NOMO-1 treated with dmso at 0.1 percent for 144 hours (cell line): ENCODE measurements around the gene NUTF2.
A peak's percentile ranks its signal among the peaks of the same experiment; 100 is the strongest.
"Not testable (repeated sequence)": the region's sequence is repeated elsewhere in the genome, so short reads cannot be mapped to it uniquely, and the experiment has no call there.

Source experiments
- DNase-seq: peaks from one replicate; lab custom pipeline; 2025; ENCODE audit not compliant: unreplicated experiment; lab: John Stamatoyannopoulos, UW

Gene NUTF2

DNA sequence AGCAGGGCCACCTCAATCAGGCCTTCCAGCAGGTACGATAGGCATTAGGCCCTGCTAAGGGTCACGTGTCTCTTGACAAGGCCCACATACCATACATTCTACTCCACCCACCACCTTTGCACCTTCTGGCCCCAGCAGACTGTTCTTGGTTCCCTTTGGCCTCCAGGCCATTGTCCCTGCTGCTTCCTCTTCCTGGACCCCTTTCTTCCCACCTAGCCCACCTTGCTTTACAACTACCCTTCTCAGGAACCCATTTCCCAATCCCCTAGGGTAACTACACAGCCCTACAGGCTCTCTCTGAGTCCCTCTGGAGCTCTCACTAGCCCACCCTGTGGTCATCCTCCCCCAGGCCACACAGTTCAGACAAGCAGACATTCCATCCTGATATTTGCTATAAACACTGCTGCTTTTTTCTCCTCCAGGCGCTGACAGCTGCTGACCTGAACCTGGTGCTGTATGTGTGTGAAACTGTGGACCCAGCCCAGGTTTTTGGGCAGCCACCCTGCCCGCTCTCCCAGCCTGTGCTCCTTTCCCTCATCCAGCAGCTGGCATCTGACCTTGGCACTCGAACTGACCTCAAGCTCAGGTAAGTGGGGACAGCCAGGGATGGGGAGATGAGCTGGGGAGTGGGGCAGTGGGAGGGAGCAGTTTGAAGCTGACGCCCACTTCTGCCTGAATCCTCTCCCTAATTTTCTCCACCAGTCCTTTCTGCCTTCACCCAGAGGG lies 36.6 kb downstream of the NUTF2 start:
- DNase-seq, result no peak

DNA sequence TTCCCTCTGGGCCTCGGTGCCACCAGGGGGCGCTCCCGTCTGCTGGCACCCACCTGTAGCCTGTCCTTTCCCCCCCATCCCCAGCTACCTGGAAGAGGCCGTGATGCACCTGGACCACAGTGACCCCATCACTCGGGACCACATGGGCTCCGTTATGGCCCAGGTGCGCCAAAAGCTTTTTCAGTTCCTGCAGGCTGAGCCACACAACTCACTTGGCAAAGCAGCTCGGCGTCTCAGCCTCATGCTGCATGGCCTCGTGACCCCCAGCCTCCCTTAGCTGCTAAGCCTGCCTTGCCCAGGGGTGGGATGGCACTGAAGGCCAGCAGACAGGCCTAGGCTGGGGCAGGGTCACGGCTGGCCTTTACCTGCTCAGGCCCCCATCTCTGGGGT lies 37.1 kb downstream of the NUTF2 start:
- no peak for DNase-seq

DNA sequence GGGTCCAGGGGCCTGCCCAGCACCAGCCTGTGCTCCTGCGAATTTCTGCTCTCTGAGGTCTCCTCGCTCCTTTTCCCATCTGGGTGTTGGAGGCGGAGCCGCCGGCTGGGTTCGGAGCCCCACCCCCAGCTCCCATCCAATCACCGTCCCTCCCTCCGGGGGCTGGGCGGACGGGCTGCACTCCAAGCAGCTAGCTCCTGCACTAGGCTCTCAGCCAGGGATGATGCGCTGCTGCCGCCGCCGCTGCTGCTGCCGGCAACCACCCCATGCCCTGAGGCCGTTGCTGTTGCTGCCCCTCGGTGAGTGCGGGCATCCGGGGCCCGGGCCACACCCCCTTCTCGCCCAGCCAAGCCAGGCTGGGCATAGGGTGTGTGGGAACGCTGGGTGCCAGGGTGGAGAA lies 38.0 kb downstream of the NUTF2 start, which contains the start of gene NRN1L:
Gene NRN1L, plus strand, starts transcription at position 202 of the 400 bp plus-strand sequence. Its CDS starts 19 bp downstream, at position 221.
- DNase-seq, result no peak

DNA sequence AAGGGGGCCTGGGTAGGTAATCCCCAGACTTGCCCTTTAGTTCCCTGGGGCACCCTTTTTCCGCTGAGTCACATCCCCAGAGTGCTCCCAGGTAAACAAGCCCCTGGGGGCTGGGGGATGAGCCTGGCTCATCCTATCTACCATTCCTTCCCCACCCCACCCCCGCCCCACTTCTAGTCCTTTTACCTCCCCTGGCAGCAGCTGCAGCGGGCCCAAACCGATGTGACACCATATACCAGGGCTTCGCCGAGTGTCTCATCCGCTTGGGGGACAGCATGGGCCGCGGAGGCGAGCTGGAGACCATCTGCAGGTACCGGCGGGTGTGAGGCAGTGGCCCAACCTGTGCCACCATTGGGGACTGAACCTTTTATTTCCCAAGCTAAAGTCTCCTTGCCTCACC lies 38.8 kb downstream of the NUTF2 start:
- no peak for DNase-seq

DNA sequence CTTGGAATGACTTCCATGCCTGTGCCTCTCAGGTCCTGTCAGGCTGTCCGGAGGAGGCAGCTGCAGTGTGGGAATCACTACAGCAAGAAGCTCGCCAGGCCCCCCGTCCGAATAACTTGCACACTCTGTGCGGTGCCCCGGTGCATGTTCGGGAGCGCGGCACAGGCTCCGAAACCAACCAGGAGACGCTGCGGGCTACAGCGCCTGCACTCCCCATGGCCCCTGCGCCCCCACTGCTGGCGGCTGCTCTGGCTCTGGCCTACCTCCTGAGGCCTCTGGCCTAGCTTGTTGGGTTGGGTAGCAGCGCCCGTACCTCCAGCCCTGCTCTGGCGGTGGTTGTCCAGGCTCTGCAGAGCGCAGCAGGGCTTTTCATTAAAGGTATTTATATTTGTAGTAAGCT lies 39.2 kb downstream of the NUTF2 start:
- DNase-seq, result no peak

DNA sequence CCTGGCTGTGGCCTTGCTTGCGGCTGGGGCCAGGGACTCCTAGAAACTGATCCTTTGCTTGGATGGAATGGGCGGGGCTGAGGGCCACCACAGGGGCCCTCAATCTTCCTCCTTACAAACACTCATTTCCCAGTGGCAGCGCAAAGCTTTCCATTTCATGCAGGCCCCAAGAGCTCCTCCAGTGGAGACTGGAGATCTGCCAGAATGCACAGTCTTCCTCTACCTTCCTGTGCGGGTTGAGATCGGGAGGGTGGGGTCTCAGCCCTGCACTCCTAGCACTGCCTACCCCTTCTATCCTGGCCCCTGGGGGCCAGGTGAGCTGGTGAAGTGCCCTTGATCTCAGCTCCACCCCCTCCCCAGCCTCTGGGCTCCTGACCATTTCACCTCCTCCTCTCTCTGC lies 39.7 kb downstream of the NUTF2 start:
- no peak for DNase-seq

DNA sequence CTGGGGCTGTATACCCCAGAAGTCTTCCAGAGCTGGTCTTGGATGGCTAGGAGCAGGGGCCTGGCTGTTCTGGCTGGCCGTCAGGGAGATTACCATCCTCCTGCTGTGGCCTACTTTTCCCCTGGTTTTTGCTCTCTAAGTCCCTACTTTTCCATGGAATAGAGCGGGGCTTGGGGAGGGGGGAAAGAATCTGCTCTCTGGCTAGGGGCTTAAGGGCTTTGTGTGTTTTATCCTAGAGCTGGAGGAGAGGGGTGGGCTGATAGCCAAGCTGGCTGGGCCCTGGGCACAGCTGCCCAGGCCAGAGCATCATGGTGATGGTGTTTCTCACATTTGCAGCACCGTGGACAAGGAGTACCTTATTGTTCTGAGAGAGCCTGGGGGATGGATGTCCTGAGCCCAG lies 41.6 kb downstream of the NUTF2 start:
- DNase-seq, result no peak

DNA sequence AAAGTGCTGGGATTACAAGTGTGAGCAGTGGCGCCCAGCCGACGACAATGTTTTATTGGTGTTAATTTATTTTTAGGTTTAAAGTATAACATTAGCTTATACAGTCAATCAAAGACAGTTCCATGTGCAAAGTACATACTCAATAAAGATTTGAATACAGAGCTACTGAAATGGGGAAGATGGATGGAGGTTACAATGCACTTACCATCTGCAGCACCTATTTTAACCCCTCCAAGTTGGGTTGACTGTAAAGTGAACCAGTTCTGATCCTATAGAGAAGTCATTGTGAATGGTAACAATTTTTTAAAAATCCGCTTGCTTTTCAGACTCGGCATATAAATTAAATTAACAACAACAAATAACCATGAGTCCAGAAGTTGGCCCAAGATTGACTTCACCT lies 45.6 kb downstream of the NUTF2 start:
- DNase-seq, result no peak

DNA sequence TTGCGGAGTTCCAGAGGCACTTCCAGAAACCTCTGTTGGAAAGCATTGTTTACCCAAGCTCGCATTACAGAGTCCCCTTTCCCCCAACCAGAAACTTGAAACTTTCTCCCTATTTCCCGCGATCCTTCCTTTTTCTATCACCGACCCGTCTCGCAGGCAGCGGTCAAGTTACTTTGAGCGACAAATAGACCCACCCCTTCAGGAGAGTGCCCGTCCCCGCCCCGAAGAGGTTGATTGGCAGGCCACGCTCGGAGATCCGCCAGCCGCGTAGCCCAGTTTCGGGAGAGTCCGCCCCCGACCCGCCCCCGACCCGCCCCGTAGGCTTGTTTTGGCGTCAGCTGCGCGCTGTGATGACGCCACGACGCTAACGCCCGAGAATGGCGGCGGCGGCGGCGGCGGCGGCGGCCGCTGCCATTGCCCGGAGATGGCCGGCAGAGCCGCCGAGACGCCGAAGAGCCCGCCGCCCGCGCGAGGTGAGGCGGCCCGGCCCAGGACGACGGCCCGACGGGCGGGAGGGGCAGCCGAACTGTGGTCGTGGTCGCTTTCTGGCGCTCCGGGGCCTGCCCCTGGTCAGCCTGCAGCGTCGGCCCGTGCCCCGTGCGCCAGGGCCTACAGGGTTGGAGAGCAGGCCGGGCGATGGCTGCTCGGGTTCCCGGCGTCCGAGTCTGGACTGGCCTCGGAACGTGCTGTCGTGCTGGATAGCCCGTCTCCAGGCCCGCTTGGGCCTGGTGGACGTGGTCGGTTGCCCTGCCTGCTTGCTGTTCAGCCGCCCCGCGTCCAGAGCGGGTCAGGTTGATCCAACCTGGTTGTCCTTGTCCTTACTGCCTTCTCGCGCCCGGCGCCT lies 46.4 kb downstream of the NUTF2 start, which contains the start of gene PSKH1:
Gene PSKH1, plus strand, starts transcription at position 356 of the 844 bp plus-strand sequence. CDS start 15,496 bp downstream, outside the sequence.
- DNase-seq, result peak; percentile 96

DNA sequence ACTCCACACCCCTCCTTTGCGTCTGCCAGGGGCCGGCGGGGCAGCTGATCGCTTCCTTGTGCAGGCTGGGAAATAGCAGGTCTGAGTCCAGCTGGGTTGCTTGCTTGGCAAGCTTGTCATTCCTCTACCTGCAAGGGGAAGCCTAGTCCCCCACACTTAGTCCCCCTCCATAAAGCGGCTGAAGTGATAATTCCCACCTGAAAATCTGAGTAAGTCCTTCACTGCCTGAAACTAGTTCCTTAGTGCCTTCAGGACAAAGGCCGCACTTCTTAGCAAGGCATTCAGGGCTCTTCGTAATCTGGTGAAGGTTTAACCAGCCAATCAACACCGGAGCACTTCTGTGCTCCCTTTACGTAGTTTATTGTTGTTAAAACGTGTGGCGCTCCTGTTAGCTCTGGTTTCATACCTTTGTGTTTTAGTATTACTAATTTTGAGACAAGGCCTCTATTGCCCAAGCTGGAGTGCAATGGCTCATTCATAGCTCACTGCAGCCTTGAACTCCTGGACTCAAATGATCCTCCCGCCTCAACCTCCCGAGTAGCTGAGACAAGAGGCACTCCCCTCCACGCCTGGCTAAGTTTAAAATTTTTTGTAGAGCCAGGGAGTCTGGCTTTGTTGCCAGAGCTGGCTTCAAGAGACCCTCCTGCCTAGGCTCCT lies 47.1 kb downstream of the NUTF2 start:
- DNase-seq, result no peak

DNA sequence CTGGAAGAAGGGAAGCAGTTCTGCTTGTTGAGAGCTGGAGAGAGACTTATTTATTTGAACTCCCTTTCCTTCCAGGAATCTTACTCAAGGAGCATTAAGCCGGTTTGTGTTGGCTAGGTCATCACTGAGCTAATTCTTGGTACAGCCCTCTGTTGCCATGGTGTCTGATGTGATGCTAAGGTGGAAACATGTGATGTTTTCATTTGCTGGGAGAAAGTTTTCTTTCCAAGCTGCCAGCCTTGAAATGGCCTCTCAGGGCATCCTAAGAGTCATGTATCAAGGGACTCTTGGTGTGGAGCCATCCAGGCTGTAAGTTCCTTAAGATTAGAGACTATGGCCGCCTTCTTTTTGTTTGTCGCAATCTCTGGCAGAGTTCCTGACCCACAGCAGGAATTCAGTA lies 50.5 kb downstream of the NUTF2 start:
- DNase-seq, result no peak

DNA sequence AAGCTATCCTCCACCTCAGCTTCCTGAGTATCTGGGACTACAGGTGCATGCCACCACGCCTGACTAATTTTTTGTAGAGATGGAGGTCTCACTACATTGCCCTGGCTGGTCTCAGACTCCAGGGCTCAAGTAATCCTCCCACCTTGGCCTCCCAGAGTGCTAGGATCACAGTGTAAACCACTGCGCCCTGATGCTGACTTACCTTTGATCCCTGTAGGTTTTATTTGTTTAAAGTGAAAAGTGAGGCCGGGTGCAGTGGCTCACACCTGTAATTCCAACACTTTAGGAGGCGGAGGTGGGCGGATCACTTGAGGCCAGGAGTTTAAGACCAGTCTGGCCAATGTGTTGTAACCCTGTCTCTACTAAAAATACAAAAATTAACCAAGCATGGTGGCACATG lies 55.0 kb downstream of the NUTF2 start:
- DNase-seq, result no peak

DNA sequence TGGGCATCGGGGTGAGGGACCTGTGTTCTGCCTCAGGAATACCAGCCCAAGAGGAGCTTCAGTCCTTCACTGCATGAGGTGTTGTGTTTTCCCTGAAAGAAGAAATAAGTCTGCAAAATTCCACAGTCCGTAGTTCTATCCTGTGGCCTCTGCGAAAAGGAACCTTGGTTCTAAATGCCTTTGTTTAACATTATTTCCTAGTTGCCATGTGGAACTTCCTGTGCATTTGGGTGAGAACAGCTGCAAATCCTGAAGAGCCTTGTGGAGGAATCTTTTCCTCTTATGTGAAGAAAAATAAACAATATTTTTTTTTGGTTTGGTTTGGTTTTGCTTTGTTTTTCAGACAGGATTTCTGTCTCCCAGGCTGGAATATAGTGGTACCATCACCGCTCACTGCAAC lies 56.1 kb downstream of the NUTF2 start:
- DNase-seq, result no peak

DNA sequence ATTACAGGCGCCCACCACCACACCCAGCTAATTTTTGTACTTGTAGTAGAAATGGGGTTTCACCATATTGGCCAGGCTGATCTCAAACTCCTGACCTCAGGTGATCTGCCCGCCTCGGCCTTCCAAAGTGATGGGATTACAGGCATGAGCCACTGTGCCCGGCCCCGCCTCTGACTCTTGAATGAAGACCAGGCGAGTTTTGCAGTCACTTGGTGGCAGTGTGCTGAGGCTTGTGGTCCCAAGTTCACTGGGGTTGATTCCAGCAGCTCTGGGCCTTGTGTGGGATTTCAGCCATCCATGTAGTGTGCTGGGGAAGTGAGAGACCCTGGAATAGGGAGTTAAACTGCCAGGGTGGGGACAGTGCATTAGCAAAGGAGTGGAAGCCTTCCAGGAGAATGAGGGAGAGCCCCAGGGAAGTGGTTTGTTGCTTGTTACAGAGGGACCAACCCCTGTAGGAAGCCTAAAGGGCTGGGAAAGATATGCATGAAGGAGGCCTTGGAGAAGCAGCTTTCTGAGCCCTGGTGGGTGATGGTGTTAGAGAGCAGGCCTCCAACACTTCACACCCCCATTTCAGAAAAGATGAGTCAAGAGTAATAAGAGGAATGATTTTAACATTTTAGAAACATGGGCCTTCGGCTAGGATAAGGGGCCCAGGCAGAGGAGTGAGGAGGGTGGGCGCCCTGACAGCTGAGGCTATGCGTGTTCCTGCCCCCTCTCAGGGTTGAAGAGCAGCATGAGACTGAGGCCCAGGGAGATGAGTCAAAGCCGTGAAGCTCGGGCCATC lies 60.9 kb downstream of the NUTF2 start:
- DNase-seq, result no peak

DNA sequence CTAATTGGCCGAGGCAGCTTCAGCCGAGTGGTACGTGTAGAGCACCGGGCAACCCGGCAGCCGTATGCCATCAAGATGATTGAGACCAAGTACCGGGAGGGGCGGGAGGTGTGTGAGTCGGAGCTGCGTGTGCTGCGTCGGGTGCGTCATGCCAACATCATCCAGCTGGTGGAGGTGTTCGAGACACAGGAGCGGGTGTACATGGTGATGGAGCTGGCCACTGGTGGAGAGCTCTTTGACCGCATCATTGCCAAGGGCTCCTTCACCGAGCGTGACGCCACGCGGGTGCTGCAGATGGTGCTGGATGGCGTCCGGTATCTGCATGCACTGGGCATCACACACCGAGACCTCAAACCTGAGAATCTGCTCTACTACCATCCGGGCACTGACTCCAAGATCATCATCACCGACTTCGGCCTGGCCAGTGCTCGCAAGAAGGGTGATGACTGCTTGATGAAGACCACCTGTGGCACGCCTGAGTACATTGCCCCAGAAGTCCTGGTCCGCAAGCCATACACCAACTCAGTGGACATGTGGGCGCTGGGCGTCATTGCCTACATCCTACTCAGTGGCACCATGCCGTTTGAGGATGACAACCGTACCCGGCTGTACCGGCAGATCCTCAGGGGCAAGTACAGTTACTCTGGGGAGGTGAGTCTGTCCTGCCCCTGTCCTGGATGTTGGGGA lies 62.5 kb downstream of the NUTF2 start:
- no peak for DNase-seq

DNA sequence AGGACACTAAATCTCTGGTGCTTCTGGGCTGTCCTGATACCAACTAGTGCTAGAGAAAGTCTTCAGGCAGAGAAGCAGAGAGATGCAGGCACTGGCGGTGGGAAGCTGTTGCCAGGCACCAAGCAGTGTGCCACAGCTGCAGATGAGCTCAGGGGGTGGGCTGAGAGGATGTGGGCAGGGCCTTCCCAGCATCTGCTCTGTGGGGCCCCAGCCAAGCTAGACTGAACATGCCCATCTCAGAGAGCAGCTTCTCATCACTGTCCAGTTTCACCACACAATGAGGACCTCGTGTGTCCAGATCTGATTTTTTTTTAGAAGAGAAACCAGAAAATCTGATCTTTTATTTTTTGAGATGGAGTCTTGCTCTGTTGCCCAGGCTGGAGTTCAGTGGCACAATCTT lies 63.4 kb downstream of the NUTF2 start:
- no peak for DNase-seq

DNA sequence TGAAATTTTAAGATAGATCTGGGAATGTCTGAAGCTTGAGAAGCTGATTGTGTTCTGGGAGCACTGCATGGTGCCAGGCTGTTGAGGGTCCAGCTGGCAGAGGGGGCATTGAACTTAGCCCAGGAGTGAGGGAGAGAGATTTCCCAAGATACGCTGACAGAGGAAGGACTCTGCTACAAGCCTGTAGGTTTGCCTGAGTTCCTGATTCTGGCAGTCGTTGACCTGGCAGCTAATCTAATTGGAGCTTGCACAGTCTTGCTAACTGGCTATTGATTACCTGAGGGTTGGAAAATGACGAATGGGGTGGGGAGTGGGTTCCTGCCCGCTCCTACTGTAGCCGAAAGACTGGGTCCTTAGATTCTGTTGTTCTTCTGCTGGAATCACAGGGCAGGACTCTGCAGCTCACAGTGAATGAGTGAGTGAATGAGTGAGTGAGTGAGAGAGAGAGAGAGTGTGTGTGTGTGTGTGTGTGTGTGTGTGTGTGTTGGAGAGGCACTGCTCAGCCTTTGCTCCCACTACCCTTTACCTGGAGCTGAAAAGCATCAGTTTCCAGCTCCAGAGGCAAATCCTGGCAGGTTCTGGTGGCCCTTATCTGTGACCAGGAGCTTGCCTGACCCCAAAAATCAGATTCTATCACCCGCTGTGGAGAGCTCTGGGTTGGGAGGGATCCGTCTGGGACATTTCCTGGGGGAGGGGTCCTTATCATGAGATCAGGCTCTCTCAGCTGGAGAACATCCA lies 68.2 kb downstream of the NUTF2 start:
- no peak for DNase-seq

DNA sequence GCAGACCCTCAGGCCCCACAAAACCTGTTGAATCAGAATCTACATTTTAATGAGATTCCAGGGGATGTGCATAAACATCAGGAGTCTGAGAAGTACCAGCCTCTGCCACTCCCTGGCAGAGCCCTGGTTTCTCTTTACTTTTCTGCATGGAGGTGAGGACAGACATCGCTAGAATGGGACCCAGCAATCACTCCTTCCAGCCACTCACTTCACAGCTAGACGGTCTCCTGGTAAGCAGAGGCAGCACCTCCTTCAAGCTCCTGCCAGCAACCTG lies 68.7 kb downstream of the NUTF2 start:
- DNase-seq, result not testable (repeated sequence)

DNA sequence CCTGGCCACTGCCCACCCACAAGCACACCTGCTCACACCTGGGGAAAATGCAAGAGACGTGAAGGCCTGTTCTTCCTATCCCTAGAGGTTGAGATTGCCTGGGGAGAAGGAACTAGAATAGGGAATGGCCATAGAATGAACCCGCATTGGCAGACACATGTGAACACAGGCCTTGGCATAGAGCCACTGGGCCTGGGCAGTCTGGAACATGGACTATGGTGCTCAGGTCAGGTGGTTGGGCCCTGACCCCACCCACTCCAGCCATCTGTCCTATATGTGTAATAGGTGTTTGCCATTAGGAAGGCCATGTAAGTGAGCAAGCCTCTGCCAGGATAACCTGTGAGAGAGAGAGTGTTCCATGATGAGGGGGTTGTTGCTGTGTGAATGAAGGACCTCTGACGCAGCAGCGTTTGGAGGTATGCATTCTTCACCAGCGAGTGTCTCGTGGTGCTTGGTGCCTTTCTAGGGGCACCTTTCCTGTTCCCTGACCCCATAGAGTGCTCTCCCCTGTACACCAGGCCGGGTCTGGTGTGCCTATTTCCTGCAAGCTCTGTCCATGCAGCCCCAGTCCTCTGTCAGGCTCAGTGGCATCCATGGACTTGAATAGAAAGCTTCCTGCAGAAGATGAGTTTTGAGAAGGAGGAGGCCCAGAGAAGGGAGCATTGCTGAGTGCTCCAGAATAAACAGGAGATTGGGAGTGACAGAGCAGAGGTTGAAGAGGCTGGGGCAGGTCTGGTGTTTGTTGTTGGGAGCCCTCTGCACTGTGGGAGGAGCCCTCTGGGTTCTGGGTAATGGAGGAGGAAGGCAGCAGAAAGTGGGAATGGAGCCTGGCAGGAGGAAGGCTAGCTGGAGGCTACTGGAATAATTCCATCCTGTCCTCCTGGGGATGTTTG lies 69.3 kb downstream of the NUTF2 start:
- no peak for DNase-seq
